NCI-H146 treated with DMSO at 0.1 percent for 48 hours (cell line): ENCODE results near the gene ALDH1A2.

Experiments
- DNase-seq: peaks from one replicate; lab custom pipeline; 2025; ENCODE audit not compliant: unreplicated experiment; lab: John Stamatoyannopoulos, UW

The ALDH1A2 gene

DNA sequence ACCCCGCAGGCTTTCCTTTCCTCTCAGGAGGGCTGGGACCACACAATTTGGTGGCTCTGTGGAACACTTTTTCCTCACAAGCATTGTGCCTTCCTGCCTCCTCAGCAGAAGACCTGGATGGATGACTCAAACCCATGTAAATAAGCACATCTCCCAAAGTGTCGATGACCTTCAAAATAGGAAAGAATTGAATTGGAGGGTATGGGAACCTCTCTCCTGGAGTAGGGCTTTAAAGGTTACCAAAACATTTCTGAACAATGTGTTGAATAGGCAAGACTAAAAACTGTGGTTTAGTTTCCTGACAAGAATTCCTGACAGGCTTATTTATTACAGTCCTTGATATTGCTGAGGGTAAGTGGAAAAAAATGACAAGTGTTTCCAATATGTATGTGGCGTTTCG lies 118.2 kb downstream of the ALDH1A2 start:
- no peak for DNase-seq

DNA sequence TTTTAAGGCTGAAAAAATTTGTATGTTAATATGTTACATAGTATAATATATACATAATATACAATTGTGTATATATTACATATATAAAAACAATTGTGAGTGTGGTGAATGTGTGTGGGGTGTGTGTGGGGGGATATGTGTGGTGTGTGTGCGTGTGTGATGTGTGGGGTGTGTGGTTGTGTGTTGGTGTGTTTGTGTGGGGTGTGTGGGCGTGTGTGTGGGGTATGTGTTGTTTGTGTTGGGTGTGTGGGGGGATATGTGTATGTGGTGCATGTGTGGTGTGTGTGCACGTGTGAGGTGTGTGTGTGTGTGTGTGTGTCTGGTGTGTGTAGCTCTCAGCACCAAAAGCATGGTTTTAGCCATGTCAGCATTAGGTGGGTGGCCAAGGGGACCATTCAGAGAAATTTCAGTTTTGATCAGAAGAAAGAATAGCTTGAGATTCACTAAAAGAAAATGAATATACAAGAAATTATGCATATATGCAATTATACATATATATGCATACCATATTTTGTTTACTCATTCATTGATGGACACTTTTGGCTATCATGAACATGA lies 118.9 kb downstream of the ALDH1A2 start:
- DNase-seq = no peak

DNA sequence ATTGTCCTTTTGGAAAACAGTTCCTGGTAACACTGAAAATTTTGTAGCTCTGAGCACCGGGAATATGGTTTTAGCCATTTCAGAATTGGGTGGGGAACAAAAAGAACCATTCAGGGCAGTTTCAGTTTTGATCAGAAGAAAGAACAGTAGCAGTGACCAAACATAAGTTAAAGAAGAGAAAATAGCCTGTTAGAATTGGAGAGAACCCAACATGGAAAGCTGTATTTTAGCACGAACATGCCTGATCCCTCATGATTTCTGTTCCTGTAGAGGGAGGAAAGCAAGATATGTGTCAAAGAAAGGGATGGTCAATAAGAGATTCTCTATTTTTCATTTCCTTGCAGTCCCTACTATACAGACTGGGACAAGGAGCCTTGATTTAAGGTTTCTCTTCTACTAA lies 119.9 kb downstream of the ALDH1A2 start:
- no peak for DNase-seq

DNA sequence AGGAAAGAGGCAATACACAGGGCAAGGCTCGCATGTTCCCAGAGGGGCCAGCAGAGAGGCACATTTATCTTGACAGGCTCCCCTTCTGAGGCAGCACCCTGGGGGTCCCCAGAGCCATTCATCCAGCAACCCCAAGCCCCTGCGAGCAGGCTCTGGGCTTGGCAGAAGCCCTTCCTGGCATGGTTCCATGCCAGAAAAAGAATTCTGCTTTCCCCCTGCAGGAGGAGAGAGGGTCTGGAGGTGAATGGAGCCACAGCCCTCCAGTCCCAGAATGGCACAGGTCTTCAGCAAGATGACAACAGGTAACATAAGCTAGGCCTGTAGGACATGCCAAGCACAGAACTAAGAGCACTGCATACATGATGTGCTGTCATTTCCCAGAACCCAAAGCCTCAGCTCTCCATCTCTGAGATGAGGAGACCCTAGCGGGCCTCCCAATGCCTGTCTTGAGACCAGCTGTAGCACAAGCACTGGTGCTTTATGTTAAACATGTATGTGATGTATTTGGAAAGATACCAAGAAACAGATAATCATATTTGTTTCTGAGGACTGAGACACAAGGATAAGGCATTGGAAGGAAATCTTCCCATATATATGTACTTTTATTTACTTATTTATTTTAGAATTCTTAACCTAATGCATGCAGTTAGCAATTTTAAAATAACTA lies 121.6 kb downstream of the ALDH1A2 start:
- no peak for DNase-seq

DNA sequence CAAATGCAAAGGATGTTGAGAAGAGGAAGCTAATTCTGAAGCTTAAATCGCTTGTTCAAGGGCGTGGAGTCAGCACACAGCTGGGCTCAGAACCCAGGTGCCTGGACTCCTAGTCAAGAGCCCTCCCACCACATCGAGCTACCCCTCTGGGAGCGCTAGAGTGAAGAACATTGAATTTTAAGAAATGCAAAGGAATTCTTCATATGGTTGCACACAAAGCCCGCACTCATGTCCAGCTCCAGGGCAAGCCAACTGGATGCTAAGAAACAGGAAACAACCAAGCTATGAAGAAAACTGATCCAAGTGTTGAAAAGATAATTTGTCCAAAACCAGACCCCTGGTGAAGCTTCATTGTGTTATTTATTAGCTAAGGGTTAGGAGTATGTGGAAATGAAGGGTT lies 122.3 kb downstream of the ALDH1A2 start:
- no peak for DNase-seq

DNA sequence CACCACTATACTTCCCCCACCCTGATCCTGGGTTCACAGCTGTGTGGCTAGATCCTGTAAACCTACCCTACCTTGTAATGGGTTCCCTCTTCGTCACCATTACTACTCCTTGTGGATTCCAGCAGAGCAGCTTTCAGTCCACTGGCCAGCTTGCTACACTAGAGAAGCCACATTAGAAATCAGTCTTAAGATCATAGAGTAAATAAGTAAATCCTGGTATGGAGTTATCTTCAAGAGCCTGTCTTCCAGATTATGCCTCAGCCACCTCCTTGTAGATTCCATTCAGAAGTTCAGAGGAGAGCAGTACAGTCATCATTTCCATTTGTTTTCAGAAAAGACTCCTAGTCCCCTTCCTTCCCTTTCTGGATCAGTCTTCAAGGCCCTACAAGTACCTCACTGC lies 123.7 kb downstream of the ALDH1A2 start:
- no peak for DNase-seq

DNA sequence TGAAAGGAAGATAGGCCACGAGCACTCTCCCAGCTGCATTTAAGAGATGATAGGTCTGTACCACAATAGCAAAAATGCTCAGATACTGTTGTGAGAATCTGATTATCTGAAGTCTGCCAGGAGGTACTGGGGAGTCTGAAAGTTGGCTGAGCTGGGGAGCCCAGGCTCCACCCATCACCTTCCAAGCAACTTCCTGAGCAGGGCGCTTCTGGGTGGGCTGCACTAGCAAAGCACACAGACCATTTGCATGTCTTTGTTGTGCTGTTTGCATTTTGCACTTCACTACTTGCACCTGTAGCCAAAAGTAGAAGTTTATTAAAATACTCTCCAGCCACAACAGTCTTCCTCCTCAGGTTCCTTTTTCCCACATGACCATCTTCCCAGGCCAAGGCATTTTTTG lies 133.2 kb downstream of the ALDH1A2 start:
- no peak for DNase-seq

DNA sequence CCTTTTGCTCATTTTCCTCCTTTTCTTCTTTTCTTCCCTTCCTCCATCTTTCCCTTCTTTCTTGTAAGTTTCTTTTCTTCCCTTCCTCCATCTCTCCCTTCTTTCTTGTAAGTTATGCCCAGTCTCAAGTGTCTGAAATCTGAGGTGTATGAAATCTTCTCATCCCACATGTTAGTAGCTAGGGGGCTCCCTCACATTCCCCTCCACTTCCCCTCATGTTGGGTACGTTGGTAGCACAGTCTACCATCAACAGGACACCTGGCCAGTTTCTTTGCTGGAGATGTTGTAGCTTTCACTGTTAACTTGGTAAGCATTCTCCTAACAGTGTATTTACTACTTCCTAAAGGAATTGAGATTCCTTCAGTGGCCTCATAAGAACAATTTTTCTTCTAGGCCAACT lies 133.9 kb downstream of the ALDH1A2 start:
- no peak for DNase-seq

DNA sequence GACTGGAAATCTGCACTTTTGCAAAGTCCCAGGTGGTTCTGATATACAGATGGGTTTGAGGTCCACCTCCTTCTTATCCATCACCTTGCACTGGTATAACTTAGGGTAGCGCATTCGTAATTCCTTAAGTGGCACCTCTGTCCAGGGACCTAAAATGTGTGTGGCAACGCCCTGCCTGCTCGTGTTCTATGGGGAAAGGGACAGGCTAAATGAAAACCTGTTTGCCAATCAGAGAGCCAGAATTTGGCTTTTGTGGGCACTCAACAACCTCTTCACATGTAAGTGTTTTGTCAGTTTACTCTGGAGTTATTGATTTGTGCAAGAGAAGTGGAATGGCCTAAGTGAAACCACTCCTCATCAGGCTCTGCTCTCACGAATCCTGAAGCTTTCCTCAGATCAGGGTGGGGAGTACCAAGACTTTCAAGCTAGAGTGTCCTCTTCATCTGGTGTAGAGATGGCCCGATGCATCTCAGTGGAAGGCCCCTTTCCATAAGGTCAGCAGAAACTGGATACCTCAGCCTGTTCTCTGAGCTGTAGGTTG lies 138.3 kb downstream of the ALDH1A2 start:
- no peak for DNase-seq

DNA sequence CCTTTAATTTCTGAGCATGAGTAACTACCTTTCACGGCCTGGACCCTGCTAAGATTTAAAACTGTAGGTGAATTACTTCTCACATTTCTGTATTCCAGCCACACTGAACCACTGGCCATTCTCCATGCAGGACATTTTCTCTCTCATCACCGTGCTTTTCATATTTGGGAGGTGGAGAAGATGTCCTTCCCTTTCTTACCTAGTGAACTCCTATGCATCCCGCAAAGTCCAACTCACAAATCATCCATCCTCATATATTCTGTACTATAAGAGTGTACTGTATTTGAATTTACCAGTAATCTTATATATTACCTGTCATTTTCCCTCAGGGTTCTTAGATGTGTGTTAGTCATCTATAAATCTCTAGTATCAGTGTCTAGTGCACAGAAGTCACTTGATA lies 139.9 kb downstream of the ALDH1A2 start:
- DNase-seq = no peak

DNA sequence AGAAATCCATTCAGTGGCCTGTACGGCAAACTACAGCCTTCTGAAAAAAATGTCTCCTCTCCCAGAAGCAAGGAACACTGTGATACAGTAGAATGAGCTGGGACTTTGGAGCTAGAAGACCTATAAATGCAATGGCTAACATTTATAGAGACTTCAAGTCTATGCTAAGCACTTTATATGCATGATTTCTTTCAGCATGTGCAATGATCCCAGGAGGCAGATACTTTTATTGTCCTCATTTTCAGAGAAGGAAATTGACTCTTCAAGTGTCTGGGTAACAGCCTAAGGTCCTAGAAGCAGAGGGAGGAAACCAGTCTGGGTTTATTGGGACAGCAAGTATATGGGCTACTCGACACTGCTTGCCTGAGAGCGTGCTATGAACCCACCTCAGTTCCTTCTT lies 140.9 kb downstream of the ALDH1A2 start:
- no peak for DNase-seq

DNA sequence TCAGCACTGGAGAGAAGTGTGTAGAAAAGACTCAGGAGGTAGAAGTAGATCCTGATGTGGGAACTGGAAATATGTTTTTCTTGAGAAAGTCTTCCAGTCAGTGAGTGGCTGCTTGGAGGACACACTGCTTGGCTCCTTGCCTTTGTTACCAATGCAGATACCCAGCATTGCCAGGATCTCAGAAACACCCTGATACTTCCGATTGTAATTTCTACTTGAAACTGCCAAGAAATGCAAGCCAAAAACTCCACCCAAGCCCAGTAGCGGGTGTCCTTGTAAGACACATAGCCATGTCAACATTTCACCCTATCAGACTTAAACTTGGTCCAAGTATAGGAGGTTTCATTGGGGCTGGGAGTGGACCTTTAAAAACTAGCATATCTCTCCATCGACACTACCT lies 141.8 kb downstream of the ALDH1A2 start:
- DNase-seq = no peak

DNA sequence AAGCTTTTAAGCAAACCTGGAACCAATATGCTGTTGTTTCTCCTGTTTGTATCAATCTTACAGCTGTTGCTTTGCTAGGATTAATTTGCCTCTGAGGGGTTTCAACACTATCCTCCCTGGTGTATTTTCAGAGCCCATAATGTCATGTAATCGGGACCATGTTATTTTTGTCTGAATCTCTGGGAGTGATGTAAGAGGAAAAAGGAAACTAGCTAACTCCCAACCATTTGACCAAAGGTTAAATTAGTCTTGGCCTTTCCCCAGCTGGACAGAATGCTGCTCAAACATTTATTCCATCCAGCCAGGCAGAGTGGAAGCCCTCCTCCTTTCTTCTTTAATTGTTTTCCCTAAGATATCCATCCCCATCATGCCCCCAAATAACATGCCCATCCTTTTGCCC lies 142.2 kb downstream of the ALDH1A2 start:
- no peak for DNase-seq

DNA sequence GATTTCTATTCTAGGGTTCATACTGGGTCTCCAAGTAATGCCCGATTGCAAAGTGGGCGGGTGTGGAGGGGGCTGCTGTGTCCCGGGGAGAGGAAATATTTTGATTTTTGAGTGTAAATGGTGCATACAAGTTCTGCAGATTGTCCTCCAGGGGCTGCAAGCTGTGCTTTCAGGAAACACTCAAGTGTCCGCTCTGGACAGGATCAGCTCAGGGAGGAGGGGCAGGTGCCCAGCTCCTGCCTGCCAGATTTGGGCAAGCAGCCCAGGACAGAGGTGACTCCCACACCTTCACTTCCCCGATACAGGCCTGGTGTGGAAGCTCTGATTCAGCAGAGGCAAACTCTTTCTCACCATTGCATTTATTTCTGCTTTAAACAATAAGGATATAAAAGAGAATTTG lies 142.7 kb downstream of the ALDH1A2 start:
- DNase-seq = no peak

DNA sequence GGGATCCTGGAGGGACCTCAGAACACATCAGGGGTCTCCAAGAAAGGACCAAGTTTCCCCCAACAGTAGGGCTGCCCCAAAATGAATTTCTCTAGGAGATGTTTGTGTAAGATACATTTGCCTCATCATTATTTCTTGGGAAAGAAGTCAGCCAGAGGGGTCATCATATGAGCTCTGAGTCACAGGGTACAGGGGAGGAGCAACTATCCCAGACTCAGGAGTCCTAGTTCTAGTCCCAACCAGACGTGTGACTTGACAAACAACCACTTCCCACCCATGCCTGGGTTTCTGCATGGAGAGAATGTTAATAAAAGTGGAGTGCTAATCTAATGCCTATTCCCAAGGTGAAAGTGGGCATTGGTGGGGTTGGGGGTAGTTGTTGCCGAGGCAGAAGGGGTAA lies 144.1 kb downstream of the ALDH1A2 start:
- DNase-seq = no peak

DNA sequence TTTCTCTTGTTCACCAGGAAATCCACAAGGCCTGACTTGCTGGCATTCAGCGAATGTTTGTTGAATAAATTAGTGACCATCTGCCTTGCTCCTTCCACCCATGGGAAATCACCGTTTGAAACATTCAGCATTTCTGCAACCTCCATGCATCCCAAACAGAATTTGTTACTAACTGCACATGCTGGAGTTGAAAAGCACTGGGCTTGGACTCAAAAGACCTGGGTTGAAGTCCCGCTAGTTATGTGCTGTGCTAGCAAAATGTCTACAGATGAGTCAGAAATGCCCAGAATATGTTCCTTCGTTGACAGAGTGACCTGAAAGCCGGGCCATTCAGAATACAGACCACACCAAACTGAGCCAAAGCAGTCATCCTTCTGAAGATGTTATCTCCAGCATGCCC lies 144.6 kb downstream of the ALDH1A2 start:
- no peak for DNase-seq

DNA sequence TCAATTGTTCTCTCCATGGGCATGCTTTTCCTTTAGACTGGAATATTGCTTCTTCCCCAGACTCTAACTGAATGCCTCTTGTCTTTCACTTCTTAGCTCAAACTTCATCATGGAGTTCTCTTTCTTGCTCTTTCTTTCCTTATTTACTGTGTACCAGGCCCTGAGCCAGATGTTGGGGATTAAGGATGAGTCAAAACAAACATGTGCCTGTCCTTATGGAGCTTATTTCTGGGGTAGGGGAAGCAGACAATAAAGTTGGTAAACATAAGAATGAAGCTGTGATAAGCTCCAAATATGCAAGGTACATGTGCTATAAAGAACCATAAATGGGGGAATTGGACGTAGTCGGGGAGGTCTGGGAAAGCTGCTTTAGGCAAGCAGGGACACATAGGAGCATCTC lies 145.8 kb downstream of the ALDH1A2 start:
- no peak for DNase-seq

DNA sequence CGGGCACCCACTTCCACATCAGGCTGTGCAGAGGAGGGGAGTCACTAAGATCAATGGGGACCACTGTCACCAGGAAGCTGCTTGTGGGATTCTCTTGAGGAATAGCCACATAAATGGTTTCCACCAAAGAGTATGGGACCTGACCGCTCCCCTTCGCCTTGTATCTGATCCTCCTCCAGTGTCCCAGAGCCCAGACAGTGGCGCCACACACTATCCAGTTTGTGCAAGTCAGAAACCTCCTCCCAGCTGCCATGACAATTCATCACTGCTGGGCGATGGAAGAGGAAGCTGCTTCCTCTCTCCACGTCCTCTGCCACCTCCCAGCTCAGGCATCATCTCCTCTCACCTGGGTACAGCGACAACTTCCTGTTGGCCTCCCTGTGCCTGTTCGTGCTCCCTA lies 147.5 kb downstream of the ALDH1A2 start:
- DNase-seq = no peak

DNA sequence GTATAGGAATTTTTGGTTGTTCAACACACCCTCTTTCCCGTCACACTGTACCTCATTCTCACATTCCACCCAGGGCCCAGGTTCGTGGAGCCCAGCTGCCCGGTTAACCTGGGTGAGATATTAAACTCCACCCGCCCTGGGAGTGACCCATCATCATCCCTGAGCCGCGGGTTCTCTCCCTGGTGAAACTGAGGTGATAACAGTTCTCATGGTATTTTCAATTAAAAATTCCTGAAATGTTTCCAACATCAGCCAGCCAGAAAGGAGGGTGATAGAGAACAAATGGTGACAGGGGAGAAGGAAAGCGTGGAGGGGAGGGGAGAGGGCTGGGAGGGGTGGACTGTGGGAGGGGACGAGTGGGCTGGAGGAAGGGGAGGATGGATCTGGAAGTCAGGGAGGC lies 148.8 kb downstream of the ALDH1A2 start:
- no peak for DNase-seq

DNA sequence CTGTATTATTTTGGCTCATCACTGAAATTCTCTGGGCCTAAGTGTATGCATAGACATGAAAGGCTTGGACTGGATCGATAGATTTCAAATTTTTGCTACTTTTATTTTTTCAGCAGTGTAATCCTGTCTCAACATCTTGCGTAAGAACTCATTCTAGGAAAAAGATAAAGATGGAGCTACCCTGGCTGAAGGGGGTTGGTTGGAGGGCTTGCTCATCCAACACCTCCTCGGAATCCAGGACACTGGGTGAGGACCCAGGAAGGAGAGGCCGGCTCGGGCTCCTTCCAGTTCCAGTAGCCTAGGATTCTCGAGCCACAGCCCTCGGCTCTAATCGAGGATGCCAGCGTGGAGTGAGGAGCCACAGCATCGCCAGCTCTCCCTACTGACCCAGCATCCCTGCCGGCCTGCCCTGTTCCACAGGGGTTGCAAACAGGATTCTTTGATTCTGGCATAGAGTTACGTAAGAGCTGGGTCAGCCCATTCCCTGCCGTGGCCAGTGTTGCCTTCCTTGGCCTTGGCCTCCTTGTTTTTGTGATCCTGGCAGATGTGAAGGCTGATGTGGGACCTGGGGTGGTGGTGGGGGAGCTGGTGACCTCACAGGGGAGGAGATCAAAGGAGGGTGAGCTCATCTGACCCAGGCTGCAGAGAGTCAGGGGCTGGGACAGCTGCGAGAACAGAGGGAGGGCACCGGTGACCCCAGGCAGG lies 149.5 kb downstream of the ALDH1A2 start:
- no peak for DNase-seq

DNA sequence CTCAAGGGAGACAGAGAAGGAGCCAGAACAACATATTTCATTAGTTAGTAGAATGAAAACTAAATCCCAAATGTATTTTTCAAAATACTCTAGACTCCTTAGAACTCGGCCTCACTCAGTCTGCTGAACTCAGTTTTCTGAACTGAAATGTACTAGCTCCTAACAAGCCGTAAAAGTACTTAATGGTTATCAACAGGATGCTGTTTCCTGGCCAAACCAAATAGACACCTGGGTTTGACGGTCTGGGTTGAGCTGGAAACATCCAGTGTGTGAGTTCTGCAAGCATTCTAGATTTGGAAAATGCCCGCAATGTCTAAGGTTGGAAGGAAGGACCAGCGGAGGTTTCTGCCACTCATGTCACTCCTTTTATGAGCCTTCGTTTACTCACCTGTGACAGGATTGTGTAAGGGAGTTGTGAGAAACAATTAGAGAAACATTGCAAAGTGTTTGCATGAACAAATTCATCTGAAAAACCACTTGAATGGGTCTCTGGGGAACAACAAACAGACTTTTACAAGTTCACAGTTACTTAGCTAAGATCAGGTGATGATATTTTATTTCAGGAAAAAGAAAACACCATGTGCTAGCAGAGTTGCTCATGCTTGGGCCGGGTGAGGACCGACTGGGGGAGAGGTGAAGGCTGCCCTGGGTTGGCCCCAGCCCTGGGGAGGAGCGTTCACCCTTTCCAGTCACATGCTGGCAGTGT lies 151.0 kb downstream of the ALDH1A2 start:
- no peak for DNase-seq

DNA sequence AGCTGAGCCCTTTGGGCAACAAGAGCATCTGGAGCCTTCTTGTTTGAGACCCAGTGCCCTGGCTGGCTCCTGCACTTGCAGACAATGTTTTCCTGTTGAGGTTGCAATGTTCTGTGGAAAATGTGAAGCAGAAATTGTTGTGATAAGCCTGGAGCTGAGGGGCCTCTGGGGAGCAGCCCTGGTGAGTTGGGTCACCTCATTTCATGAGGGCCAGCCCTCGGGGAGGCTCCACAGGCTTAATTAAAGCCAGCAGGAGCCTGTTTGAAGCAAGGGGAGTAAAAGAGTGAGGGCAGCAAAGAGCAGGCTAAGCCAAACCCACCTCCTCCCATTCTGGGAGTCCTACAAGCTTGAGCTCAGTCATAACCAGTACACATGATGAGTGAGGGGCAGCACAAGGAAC lies 154.3 kb downstream of the ALDH1A2 start:
- no peak for DNase-seq
